HUES6 (cell line): Measurements from ENCODE around the gene FIGNL2.
"Not testable (repeated sequence)": the region's sequence is repeated elsewhere in the genome, so short reads cannot be mapped to it uniquely, and the experiment has no call there.

Experiments used
- H3K27ac ChIP-seq: 2 replicates; pipeline ENCODE4 v1.7.0; 2013; ENCODE audit warnings: low read depth, mild to moderate bottlenecking, low read length, inconsistent platforms
- H3K27me3 ChIP-seq: 2 replicates; pipeline ENCODE4 v1.6.1; 2013; ENCODE audit warnings: low read length; ENCODE audit not compliant: control insufficient read depth, insufficient read depth
- H3K36me3 ChIP-seq: 2 replicates; pipeline ENCODE4 v1.6.1; 2013; ENCODE audit warnings: low read length; ENCODE audit not compliant: control insufficient read depth, insufficient read depth
- H3K4me1 ChIP-seq: 2 replicates; pipeline ENCODE4 v1.6.1; 2013; ENCODE audit warnings: low read length; ENCODE audit not compliant: control insufficient read depth, insufficient read depth
- H3K4me3 ChIP-seq: 2 replicates; pipeline ENCODE4 v1.5.1; 2013; ENCODE audit warnings: low read depth, low read length
- H3K9ac ChIP-seq: one replicate; pipeline ENCODE4 v1.6.1; 2013; ENCODE audit warnings: mild to moderate bottlenecking, low read length
- H3K9me3 ChIP-seq: 2 replicates; pipeline ENCODE4 v1.6.1; 2013; ENCODE audit warnings: low read depth, low read length; ENCODE audit not compliant: control insufficient read depth, insufficient read depth

FIGNL2 gene

GRCh38 chr12:51832354-51833107 is 16.0 kb downstream of the FIGNL2 start:
- Histone ChIP-seq H3K27ac (no peak overlapping the region), H3K4me1 (peaks cover 70% of the 10 kb centered on the region), H3K9me3 (no peaks in the 10 kb centered on the region), H3K27me3 (no peaks in the 10 kb centered on the region), H3K36me3 (no peaks in the 10 kb centered on the region), H3K9ac (no peak overlapping the region), H3K4me3 (no peak overlapping the region)

GRCh38 chr12:51831817-51832216 is 16.7 kb downstream of the FIGNL2 start:
- peaks cover 68% of the 10 kb centered on the region for H3K4me1 ChIP-seq
- not testable (repeated sequence) for H3K9me3 ChIP-seq, H3K9ac ChIP-seq, H3K27me3 ChIP-seq, H3K36me3 ChIP-seq, H3K27ac ChIP-seq, H3K4me3 ChIP-seq

GRCh38 chr12:51829641-51830040 is 18.9 kb downstream of the FIGNL2 start:
- Histone ChIP-seq H3K4me3 (no peak overlapping the region), H3K4me1 (peaks cover 57% of the 10 kb centered on the region), H3K9me3 (no peaks in the 10 kb centered on the region), H3K36me3 (no peaks in the 10 kb centered on the region), H3K27ac (no peak overlapping the region), H3K27me3 (no peaks in the 10 kb centered on the region), H3K9ac (no peak overlapping the region)

GRCh38 chr12:51829011-51829481 is 19.5 kb downstream of the FIGNL2 start:
- H3K9ac ChIP-seq, result peak overlapping the region; percentile 7
- H3K27ac ChIP-seq, result 0 out of 2 replicates have a peak overlapping the region, but pooled peaks have one; percentile 6
- H3K27me3 ChIP-seq, result no peaks in the 10 kb centered on the region

GRCh38 chr12:51827925-51828818 is 20.3 kb downstream of the FIGNL2 start:
- peaks cover 49% of the 10 kb centered on the region for H3K4me1 ChIP-seq

More at GRCh38 chr12:51829011-51829481, 19.5 kb downstream of the FIGNL2 start:
- no peaks in the 10 kb centered on the region for H3K9me3 ChIP-seq
- H3K4me1 ChIP-seq, result peaks cover 53% of the 10 kb centered on the region
- no peaks in the 10 kb centered on the region for H3K36me3 ChIP-seq
- no peak overlapping the region for H3K4me3 ChIP-seq

GRCh38 chr12:51826881-51827280 is 21.6 kb downstream of the FIGNL2 start:
- no peak overlapping the region for H3K27ac ChIP-seq
- H3K36me3 ChIP-seq, result peaks cover 4% of the 10 kb centered on the region; the same call in 1 of the 2 replicates
- H3K9me3 ChIP-seq, result no peaks in the 10 kb centered on the region
- H3K4me3 ChIP-seq, result no peak overlapping the region
- no peak overlapping the region for H3K9ac ChIP-seq
- peaks cover 41% of the 10 kb centered on the region for H3K4me1 ChIP-seq
- H3K27me3 ChIP-seq, result no peaks in the 10 kb centered on the region; the same call in 1 of the 2 replicates

More at GRCh38 chr12:51827925-51828818, 20.3 kb downstream of the FIGNL2 start:
- Histone ChIP-seq H3K9me3 (no peaks in the 10 kb centered on the region), H3K4me3 (no peak overlapping the region), H3K9ac (peak overlapping the region; percentile 31), H3K36me3 (no peaks in the 10 kb centered on the region; the same call in 1 of the 2 replicates), H3K27me3 (no peaks in the 10 kb centered on the region), H3K27ac (peak overlapping the region; percentile 6; the same call in 1 of the 2 replicates)

GRCh38 chr12:51825216-51825615 is 23.3 kb downstream of the FIGNL2 start:
- Histone ChIP-seq H3K36me3 (peaks cover 4% of the 10 kb centered on the region; the same call in 1 of the 2 replicates), H3K4me3 (no peak overlapping the region), H3K9me3 (no peaks in the 10 kb centered on the region), H3K27ac (no peak overlapping the region), H3K27me3 (peaks cover 2% of the 10 kb centered on the region; the same call in 1 of the 2 replicates), H3K9ac (no peak overlapping the region), H3K4me1 (peaks cover 30% of the 10 kb centered on the region)

GRCh38 chr12:51823875-51824565 is 24.5 kb downstream of the FIGNL2 start:
- peaks cover 12% of the 10 kb centered on the region; the same call in 1 of the 2 replicates for H3K27me3 ChIP-seq
- no peak overlapping the region for H3K27ac ChIP-seq

GRCh38 chr12:51822956-51823355 is 25.6 kb downstream of the FIGNL2 start:
- no peak overlapping the region for H3K4me3 ChIP-seq
- no peak overlapping the region for H3K27ac ChIP-seq
- peaks cover 20% of the 10 kb centered on the region for H3K4me1 ChIP-seq
- peaks cover 15% of the 10 kb centered on the region for H3K27me3 ChIP-seq
- no peaks in the 10 kb centered on the region for H3K9me3 ChIP-seq
- H3K9ac ChIP-seq, result no peak overlapping the region
- peaks cover 4% of the 10 kb centered on the region; the same call in 1 of the 2 replicates for H3K36me3 ChIP-seq

More at GRCh38 chr12:51823875-51824565, 24.5 kb downstream of the FIGNL2 start:
- H3K4me3 ChIP-seq, result no peak overlapping the region
- peaks cover 30% of the 10 kb centered on the region for H3K4me1 ChIP-seq
- no peaks in the 10 kb centered on the region for H3K9me3 ChIP-seq
- H3K36me3 ChIP-seq, result peaks cover 4% of the 10 kb centered on the region; the same call in 1 of the 2 replicates
- no peak overlapping the region for H3K9ac ChIP-seq

GRCh38 chr12:51822261-51822616 is 26.3 kb downstream of the FIGNL2 start:
- Histone ChIP-seq H3K27ac (no peak overlapping the region), H3K9ac (no peak overlapping the region), H3K4me3 (peak overlapping the region; percentile 82), H3K9me3 (no peaks in the 10 kb centered on the region), H3K36me3 (peaks cover 4% of the 10 kb centered on the region; the same call in 1 of the 2 replicates), H3K4me1 (peaks cover 14% of the 10 kb centered on the region), H3K27me3 (peaks cover 15% of the 10 kb centered on the region)
